Spleen (tissue), 7 donors: Measurements from ENCODE around the gene PLD5.

ENCODE experiments used
- POLR2A ChIP-seq, 3 donors: fragments of 450-650 bp; IDR thresholded peaks; one replicate each; pipeline ENCODE4 v1.5.1; 2017; ENCODE audit warnings: antibody characterized with exemption in 3 of 3, mild to moderate bottlenecking in 1 of 3
- TF ChIP-seq, protein P1 (sequence below), 11 experiments: fragments of 200-600 bp in 7 of 11; fragments of 450-650 bp in 4 of 11; sonication (generic) in 4 of 11; IDR thresholded peaks in 8 of 11; conservative IDR thresholded peaks in 3 of 11; 1 replicate in 7 of 11; 2 replicates in 4 of 11; pipeline versions ENCODE4 v1.4.0 to v1.8.0; 2016 to 2021; ENCODE audit warnings: antibody characterized with exemption in 11 of 11, inconsistent platforms in 4 of 11, mild to moderate bottlenecking in 1 of 11
- donor health status: DM: no; HTN: no; CAD: no; lungs with moderate emphysema.
- donor health status: DM: no; HTN: no; CAD: no.
- donor health status: DM: no; HTN: no; CAD: no.

DNA sequence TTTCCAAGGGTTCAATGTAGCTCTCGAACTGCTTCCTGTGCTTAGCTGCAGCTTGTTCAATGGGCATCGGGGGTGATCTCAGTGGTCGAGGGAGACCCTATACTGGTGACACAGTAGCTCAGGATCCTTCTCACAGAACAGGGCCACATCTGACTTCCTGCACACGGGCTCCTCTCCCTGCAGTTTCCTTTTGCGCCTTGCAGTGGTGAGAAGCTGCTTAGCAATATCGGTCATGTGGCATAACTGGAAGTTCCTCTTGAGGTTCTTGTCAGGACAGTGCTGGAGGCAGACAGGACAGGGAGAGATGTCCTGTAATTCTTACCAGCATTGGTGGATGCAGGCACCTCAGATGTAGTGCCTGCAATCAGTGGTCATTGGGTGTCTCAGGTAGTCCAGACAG is 385.1 kb downstream of the PLD5 start:
- TF ChIP-seq, protein P1, sequence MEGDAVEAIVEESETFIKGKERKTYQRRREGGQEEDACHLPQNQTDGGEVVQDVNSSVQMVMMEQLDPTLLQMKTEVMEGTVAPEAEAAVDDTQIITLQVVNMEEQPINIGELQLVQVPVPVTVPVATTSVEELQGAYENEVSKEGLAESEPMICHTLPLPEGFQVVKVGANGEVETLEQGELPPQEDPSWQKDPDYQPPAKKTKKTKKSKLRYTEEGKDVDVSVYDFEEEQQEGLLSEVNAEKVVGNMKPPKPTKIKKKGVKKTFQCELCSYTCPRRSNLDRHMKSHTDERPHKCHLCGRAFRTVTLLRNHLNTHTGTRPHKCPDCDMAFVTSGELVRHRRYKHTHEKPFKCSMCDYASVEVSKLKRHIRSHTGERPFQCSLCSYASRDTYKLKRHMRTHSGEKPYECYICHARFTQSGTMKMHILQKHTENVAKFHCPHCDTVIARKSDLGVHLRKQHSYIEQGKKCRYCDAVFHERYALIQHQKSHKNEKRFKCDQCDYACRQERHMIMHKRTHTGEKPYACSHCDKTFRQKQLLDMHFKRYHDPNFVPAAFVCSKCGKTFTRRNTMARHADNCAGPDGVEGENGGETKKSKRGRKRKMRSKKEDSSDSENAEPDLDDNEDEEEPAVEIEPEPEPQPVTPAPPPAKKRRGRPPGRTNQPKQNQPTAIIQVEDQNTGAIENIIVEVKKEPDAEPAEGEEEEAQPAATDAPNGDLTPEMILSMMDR (IDR thresholded peaks at IDR 0.05 in 8 of 11, conservative IDR thresholded peaks at IDR 0.05 in 3 of 11): no peak
- no peak for TF ChIP-seq POLR2A (IDR thresholded peaks at IDR 0.05)
